HG02943 (cell line): ENCODE measurements around the gene BCL2L11.

Source experiments
- ATAC-seq: cut with Tn5 transposase; IDR thresholded peaks from one replicate; pipeline ENCODE4 v1.9.1; 2021; ENCODE audit warnings: mild to moderate bottlenecking, low read depth, moderate library complexity; ENCODE audit not compliant: unreplicated experiment

Gene BCL2L11

DNA sequence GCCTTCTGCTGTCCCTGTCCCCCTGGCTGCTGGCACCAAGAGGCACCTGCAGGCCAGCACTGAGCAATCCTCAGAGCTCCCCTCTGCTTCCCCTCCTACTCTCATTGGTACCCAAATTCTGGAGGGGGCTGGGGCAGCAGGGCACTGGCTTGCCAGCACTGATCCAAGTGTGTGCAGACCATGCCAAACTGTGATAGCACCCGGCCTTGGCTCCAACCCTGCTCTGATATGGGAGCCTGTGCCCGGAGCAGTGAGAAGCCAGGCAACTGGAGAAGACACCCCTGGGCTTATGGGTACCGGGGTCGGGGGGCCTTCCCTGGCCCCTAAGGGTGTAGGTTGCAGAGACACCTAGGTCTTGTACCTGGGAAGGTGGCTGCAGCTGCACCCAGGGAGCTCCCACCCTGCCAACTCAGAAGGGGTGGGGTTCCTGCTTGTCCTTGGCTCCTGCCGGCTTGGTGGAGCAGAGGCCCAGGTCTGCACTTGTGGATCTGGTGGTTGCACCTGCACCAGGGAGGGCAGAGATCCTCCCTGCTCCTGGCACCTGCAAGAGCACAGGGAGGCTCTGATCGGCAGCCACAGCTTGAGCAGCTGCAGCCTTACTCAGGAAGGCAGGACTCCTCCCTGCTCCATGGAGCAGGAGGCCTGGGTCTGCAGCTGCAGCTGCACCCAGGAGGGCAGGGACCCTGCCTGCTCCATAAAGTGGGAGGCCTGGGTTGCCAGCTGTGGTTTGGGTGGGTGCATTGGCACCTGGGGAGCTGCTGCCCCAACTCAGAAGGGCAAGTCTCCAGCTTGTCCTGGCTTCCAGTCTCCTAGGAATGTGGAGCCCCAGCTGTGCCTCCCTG, 96.3 kb downstream of the BCL2L11 start:
- no peak for ATAC-seq
